ENCODE measurements around the gene PNMA8C.
"Not testable (repeated sequence)": the region's sequence is repeated elsewhere in the genome, so short reads cannot be mapped to it uniquely, and the experiment has no call there.

- TF ChIP-seq EZH2 (IDR thresholded peaks at IDR 0.05); POLR2AphosphoS5 (IDR thresholded peaks at IDR 0.05; ENCODE audit: borderline replicate concordance, low read depth, low read length); FOXP2 (optimal IDR thresholded peaks at IDR 0.05; ENCODE audit: control extremely low read depth, extremely low read length, insufficient read depth): not testable (repeated sequence)
Measured at GRCh38 chr19:46433470-46433869, 4.7 kb upstream of the PNMA8C start.
